RWPE2 (cell line): ENCODE data around the gene ATG3.

Experiments
- ATAC-seq: fragments of 200-7000 bp; cut with Tn5 transposase; 3 replicates; pipeline ENCODE4 v1.9.1; 2021; ENCODE audit warnings: low read depth
- DNase-seq: peaks from one replicate; pipeline ENCODE4 v3.0.0-alpha.2; 2020; ENCODE audit warnings: low spot score
- H3K27ac ChIP-seq: fragments of 450-650 bp; 2 replicates; pipeline ENCODE4 v1.5.1; 2017; ENCODE audit warnings: mild to moderate bottlenecking; ENCODE audit not compliant: poor library complexity, severe bottlenecking
- H3K27me3 ChIP-seq: fragments of 250-450 bp; sonication (Bioruptor Pico); 2 replicates; pipeline ENCODE4 v1.5.1; 2021; ENCODE audit warnings: mild to moderate bottlenecking, moderate library complexity; ENCODE audit not compliant: insufficient read depth, poor library complexity, severe bottlenecking
- H3K36me3 ChIP-seq: fragments of 250-450 bp; sonication (Bioruptor Pico); 2 replicates; pipeline ENCODE4 v1.5.1; 2020; ENCODE audit warnings: low read depth, mild to moderate bottlenecking, moderate library complexity
- H3K4me1 ChIP-seq: fragments of 250-450 bp; sonication (Bioruptor Pico); 2 replicates; pipeline ENCODE4 v1.5.1; 2021; ENCODE audit warnings: mild to moderate bottlenecking, moderate library complexity; ENCODE audit not compliant: insufficient read depth, poor library complexity, severe bottlenecking
- H3K4me3 ChIP-seq: fragments of 250-450 bp; sonication (Bioruptor Pico); 2 replicates; pipeline ENCODE4 v1.5.1; 2021; ENCODE audit warnings: mild to moderate bottlenecking, moderate library complexity; ENCODE audit not compliant: severe bottlenecking
- H3K9me3 ChIP-seq: fragments of 250-450 bp; sonication (Bioruptor Pico); 2 replicates; pipeline ENCODE4 v1.5.1; 2021; ENCODE audit warnings: mild to moderate bottlenecking, moderate library complexity; ENCODE audit not compliant: severe bottlenecking
- CTCF ChIP-seq: fragments of 450-650 bp; IDR thresholded peaks from one replicate; pipeline ENCODE4 v1.5.1; 2017; ENCODE audit warnings: mild to moderate bottlenecking, moderate library complexity; ENCODE audit not compliant: poor library complexity, severe bottlenecking

The ATG3 gene

GRCh38 chr3:112561734-112562529 is at the start of gene ATG3, which contains the start of gene SLC35A5:
TSS of gene ATG3 (minus strand) at chr3:112561962. CDS start at chr3:112561528, 434 bp downstream.
TSS of gene SLC35A5 (plus strand) at chr3:112562045. CDS start at chr3:112563404, 1,359 bp downstream.
- H3K27me3 ChIP-seq = no peaks in the 10 kb centered on the region
- peak within 1 kb of the TSS; percentile 56 for H3K4me3 ChIP-seq
- peaks cover 12% of the 10 kb centered on the region for H3K4me1 ChIP-seq
- H3K36me3 ChIP-seq = peaks cover 21% of the 10 kb centered on the region
- peak; percentile 83 for ATAC-seq
- no peaks in the 10 kb centered on the region for H3K9me3 ChIP-seq
- DNase-seq = peak; percentile 98
- TF ChIP-seq CTCF = no peak
- peak within 1 kb of the TSS; percentile 82 for H3K27ac ChIP-seq

DNA sequence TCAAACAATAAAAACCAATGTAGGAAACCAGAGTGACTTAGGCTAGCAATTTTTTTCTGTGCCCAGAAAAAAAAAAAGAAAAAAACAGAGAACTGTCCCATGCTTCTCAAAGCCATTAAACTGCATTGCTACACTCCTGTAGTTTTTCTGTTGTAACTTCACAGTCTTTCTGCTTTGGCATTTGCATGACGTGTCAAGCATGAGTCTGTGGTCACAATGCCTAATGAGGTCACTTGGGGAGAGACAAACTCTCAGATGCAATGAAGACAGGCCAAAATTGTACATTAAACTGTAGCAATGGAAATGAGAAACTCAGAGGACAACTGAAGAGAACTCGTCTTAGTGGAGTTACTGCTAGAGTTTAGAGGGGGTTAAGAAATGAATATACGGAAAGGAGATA is 48.4 kb upstream of the ATG3 start:
- H3K4me1 ChIP-seq = no peaks in the 10 kb centered on the region
- TF ChIP-seq CTCF = no peak
- H3K27ac ChIP-seq = no peak overlapping the region

DNA sequence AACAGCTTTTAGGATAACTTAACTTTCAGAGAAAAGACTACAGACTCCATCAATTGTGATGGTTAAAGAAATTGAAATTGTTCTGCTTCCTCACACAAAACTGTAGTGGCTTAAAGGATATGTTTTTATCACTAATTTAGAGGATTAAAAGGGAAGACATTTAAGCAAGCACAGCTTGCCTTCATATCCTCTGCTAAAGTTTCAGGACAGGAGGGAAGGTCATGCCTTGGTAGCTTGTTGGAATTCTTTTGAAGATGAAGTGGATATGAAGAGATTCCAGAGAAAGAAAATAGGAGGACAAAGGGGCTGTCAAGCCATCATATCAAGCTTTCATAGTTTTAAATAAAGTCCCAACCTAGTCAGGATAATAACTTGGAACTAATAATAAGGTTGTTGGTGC is 46.1 kb upstream of the ATG3 start:
- DNase-seq (no peak), ATAC-seq (no peak)
- no peaks in the 10 kb centered on the region for H3K36me3 ChIP-seq
- H3K27me3 ChIP-seq = no peaks in the 10 kb centered on the region
- H3K4me3 ChIP-seq = no peak overlapping the region
- H3K4me1 ChIP-seq = peaks cover 7% of the 10 kb centered on the region
- H3K9me3 ChIP-seq = no peaks in the 10 kb centered on the region
- no peak for TF ChIP-seq CTCF
- no peak overlapping the region for H3K27ac ChIP-seq

More for the DNA sequence above, 48.4 kb upstream of the ATG3 start:
- Histone ChIP-seq H3K27me3 (no peaks in the 10 kb centered on the region), H3K4me3 (no peak overlapping the region), H3K9me3 (no peaks in the 10 kb centered on the region), H3K36me3 (no peaks in the 10 kb centered on the region)
- no peak for DNase-seq
- ATAC-seq = no peak

DNA sequence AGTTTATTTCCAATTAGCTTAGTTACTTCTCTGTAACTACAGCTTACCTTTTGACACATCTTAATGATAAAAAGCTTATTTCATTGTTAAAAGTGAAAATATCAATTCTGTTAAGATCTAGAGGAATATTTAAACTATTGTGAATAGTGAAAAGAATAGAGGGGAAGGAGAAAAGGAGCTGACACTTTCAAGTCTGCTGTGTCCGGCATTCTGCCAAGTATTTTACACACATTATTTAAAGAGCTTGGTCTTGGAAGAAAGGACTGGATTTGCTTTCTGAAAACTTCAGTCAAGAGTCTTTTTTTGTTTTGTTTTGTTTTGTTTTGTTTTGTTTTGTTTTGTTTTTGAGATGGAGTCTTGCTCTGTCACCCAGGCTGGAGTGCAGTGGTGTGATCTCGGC is 44.3 kb upstream of the ATG3 start:
- Histone ChIP-seq H3K4me1 (peaks cover 7% of the 10 kb centered on the region), H3K36me3 (no peaks in the 10 kb centered on the region), H3K27me3 (no peaks in the 10 kb centered on the region), H3K9me3 (no peaks in the 10 kb centered on the region), H3K4me3 (no peak overlapping the region), H3K27ac (no peak overlapping the region)
- DNase-seq = no peak
- no peak for ATAC-seq
- no peak for TF ChIP-seq CTCF

- Histone ChIP-seq H3K36me3 (no peaks in the 10 kb centered on the region), H3K9me3 (no peaks in the 10 kb centered on the region), H3K27me3 (no peaks in the 10 kb centered on the region), H3K27ac (no peak overlapping the region), H3K4me3 (no peak overlapping the region), H3K4me1 (peaks cover 7% of the 10 kb centered on the region)
- ATAC-seq (no peak), DNase-seq (no peak)
- TF ChIP-seq CTCF = no peak
Observed at GRCh38 chr3:112605285-112605684, 43.5 kb upstream of the ATG3 start.
